Activated CD4-positive, CD25-positive, alpha-beta regulatory T cell treated with anti-CD3 and anti-CD28 coated beads, Interleukin-2, amount 50 U/mL, for 24 hours (primary cell): ENCODE data around the gene ZNF628.
A peak's percentile ranks its signal among the peaks of the same experiment; 100 is the strongest.

Source experiments
- ATAC-seq, 2 donors: fragments of 150-1000 bp; cut with Tn5 transposase; one replicate each; pipeline ENCODE4 v1.10.0; 2021; ENCODE audit warnings: mild to moderate bottlenecking in 1 of 2, moderate library complexity in 1 of 2

Gene ZNF628

GRCh38 chr19:55497763-55498162 is 21.3 kb downstream of the ZNF628 start:
- ATAC-seq, result no peak

- no peak for ATAC-seq
Observed at GRCh38 chr19:55498246-55498840, 21.9 kb downstream of the ZNF628 start.

- ATAC-seq, result no peak
Observed at GRCh38 chr19:55500368-55500952, 24.0 kb downstream of the ZNF628 start.

- no peak for ATAC-seq
Observed at GRCh38 chr19:55502197-55502952, 26.0 kb downstream of the ZNF628 start.

- no peak for ATAC-seq
Observed at GRCh38 chr19:55503157-55503501, 26.7 kb downstream of the ZNF628 start.

- peak; percentile 94 to 95 for ATAC-seq
Observed at GRCh38 chr19:55503502-55504251, 27.3 kb downstream of the ZNF628 start.

- no peak for ATAC-seq
Observed at GRCh38 chr19:55504252-55504603, 27.8 kb downstream of the ZNF628 start.

GRCh38 chr19:55504981-55505380 is 28.6 kb downstream of the ZNF628 start:
- no peak for ATAC-seq

- ATAC-seq, result no peak
Observed at GRCh38 chr19:55508120-55508519, 31.7 kb downstream of the ZNF628 start.

GRCh38 chr19:55516878-55517620 is 40.6 kb downstream of the ZNF628 start:
- peak; percentile 100 for ATAC-seq

GRCh38 chr19:55519451-55520311 is 43.3 kb downstream of the ZNF628 start:
- ATAC-seq, result peak; percentile 5 to 9

GRCh38 chr19:55520691-55521292 is 44.4 kb downstream of the ZNF628 start:
- ATAC-seq, result no peak

- no peak for ATAC-seq
Observed at GRCh38 chr19:55525289-55526101, 49.1 kb downstream of the ZNF628 start.

- no peak for ATAC-seq
Observed at GRCh38 chr19:55526216-55527196, 50.1 kb downstream of the ZNF628 start.

GRCh38 chr19:55527197-55528029 is 51.0 kb downstream of the ZNF628 start:
- no peak for ATAC-seq

GRCh38 chr19:55528030-55528803 is 51.8 kb downstream of the ZNF628 start:
- ATAC-seq, result no peak

GRCh38 chr19:55529636-55530234 is 53.3 kb downstream of the ZNF628 start:
- no peak for ATAC-seq
